GM23338 (cell line): Measurements from ENCODE around the gene NEK8. TPM values are rescaled to one million over a fixed set of nuclear protein-coding genes. Genes with fewer than 3 reads are reported as not detected.
"Not testable (repeated sequence)": the region's sequence is repeated elsewhere in the genome, so short reads cannot be mapped to it uniquely, and the experiment has no call there.

ENCODE experiments used
- ATAC-seq: fragments of 200-7000 bp; cut with Tn5 transposase; 3 replicates; pipeline ENCODE4 v1.9.1; 2020
- DNase-seq: peaks from one replicate; pipeline ENCODE4 v3.0.0-alpha.2; 2015; ENCODE audit warnings: low spot score
- H2AFZ ChIP-seq: fragments of 200-600 bp; sonication (generic); 2 replicates; pipeline ENCODE4 v1.8.0; 2016; ENCODE audit warnings: antibody characterized with exemption, mild to moderate bottlenecking, moderate library complexity
- H3F3A ChIP-seq: fragments of 200-600 bp; sonication (generic); replicated peaks from 2 replicates; pipeline ENCODE4 v1.8.0; 2017; ENCODE audit warnings: antibody characterized with exemption, mixed run types, low read depth
- H3K27ac ChIP-seq: fragments of 200-600 bp; sonication (generic); 2 replicates; pipeline ENCODE4 v1.6.1; 2016; ENCODE audit warnings: low read depth
- H3K27me3 ChIP-seq: fragments of 200-600 bp; sonication (generic); 2 replicates; pipeline ENCODE4 v1.8.0; 2016; ENCODE audit warnings: mild to moderate bottlenecking, mixed run types, moderate library complexity; ENCODE audit not compliant: insufficient read depth
- H3K36me3 ChIP-seq: fragments of 200-600 bp; sonication (generic); 2 replicates; pipeline ENCODE4 v1.8.0; 2016; ENCODE audit warnings: mild to moderate bottlenecking; ENCODE audit not compliant: insufficient read depth
- H3K4me1 ChIP-seq: fragments of 200-600 bp; sonication (generic); 2 replicates; pipeline ENCODE4 v1.8.0; 2016; ENCODE audit warnings: mild to moderate bottlenecking, moderate library complexity; ENCODE audit not compliant: insufficient read depth
- H3K4me2 ChIP-seq: fragments of 200-600 bp; sonication (generic); 2 replicates; pipeline ENCODE4 v1.7.1; 2017; ENCODE audit warnings: mixed run types
- H3K4me3 ChIP-seq: fragments of 200-600 bp; sonication (generic); 2 replicates; pipeline ENCODE4 v1.6.1; 2016; ENCODE audit warnings: mixed run types
- H3K79me2 ChIP-seq: fragments of 200-600 bp; sonication (generic); replicated peaks from 2 replicates; pipeline ENCODE4 v1.8.0; 2017; ENCODE audit warnings: mild to moderate bottlenecking; ENCODE audit not compliant: insufficient read depth
- H3K9me2 ChIP-seq: fragments of 200-600 bp; sonication (generic); 2 replicates; pipeline ENCODE4 v1.8.0; 2017; ENCODE audit not compliant: insufficient read depth
- H4K20me1 ChIP-seq: fragments of 200-600 bp; sonication (generic); replicated peaks from 2 replicates; pipeline ENCODE4 v1.8.0; 2017; ENCODE audit warnings: mild to moderate bottlenecking; ENCODE audit not compliant: insufficient read depth
- H3K27ac Mint-ChIP-seq: 2 replicates; pipeline ENCODE4 v1.8.0; 2020; ENCODE audit warnings: inconsistent platforms, mild to moderate bottlenecking, moderate library complexity, mixed read lengths
- H3K27me3 Mint-ChIP-seq: 3 replicates; pipeline ENCODE4 v1.8.0; 2022; ENCODE audit warnings: low read depth, mild to moderate bottlenecking, moderate library complexity, mixed read lengths, inconsistent platforms; ENCODE audit not compliant: insufficient read depth, poor library complexity
- H3K36me3 Mint-ChIP-seq: 3 replicates; pipeline ENCODE4 v1.8.0; 2021; ENCODE audit warnings: low read depth, mild to moderate bottlenecking, inconsistent platforms, moderate library complexity, mixed read lengths
- H3K4me1 Mint-ChIP-seq: 3 replicates; pipeline ENCODE4 v1.8.0; 2020; ENCODE audit warnings: mild to moderate bottlenecking, inconsistent platforms, mixed read lengths
- H3K4me3 Mint-ChIP-seq: 3 replicates; pipeline ENCODE4 v1.8.0; 2021; ENCODE audit warnings: moderate library complexity, mild to moderate bottlenecking, inconsistent platforms, mixed read lengths
- H3K9me3 Mint-ChIP-seq: 3 replicates; pipeline ENCODE4 v1.8.0; 2020; ENCODE audit warnings: moderate library complexity, mild to moderate bottlenecking, inconsistent platforms, mixed read lengths
- CREB1 ChIP-seq: fragments of 250-450 bp; sonication (Bioruptor Pico); IDR thresholded peaks from 2 replicates; pipeline ENCODE4 v1.5.0; 2020; ENCODE audit warnings: low read depth, mild to moderate bottlenecking, moderate library complexity
- CTCF ChIP-seq, 2 experiments: fragments of 200-600 bp in 1 of 2; sonication (generic) in 1 of 2; conservative IDR thresholded peaks; 2 replicates each; pipeline versions ENCODE4 v1.5.1 to v1.6.1; 2016 to 2017; ENCODE audit warnings: antibody characterized with exemption in 2 of 2, low read depth in 2 of 2, mild to moderate bottlenecking in 2 of 2, moderate library complexity in 1 of 2
- NANOG ChIP-seq: IDR thresholded peaks from 2 replicates; pipeline ENCODE4 v1.6.1; 2016; ENCODE audit warnings: antibody characterized with exemption, borderline replicate concordance
- ZNF331 ChIP-seq: fragments of 250-450 bp; sonication (Bioruptor Pico); IDR thresholded peaks from 2 replicates; pipeline ENCODE4 v1.5.0; 2020; ENCODE audit warnings: low read depth, mild to moderate bottlenecking, moderate library complexity
- ZNF462 ChIP-seq: fragments of 250-450 bp; sonication (Bioruptor Pico); IDR thresholded peaks from 2 replicates; pipeline ENCODE4 v1.5.0; 2020; ENCODE audit warnings: mild to moderate bottlenecking, moderate library complexity
- polyA plus RNA-seq: library from polyadenylated mRNA; unstranded; fragments of >200 nt; fragmentation: Nextera tagmentation; extraction: Ambion mirVana; gene quantifications from 2 replicates; pipeline ENCODE4 v1.2.1, GENCODE V29; 2016
- total RNA-seq: library from RNA; depleted of rRNA; stranded (reverse); fragments of >200 nt; shearing (Covaris generic); gene quantifications from 2 replicates; pipeline ENCODE4 v1.2.3, GENCODE V29; 2014

Gene NEK8
- total and polyA plus RNA-seq, 2 experiments from 2014 or later: 10.0 to 14.9 TPM

- Mint-ChIP-seq H3K4me1 (peaks cover 16% of the 10 kb centered on the region), H3K36me3 (peaks cover 18% of the 10 kb centered on the region)
- H3K4me1 ChIP-seq: peaks cover 11% of the 10 kb centered on the region; the same call in 1 of the 2 replicates
- not testable (repeated sequence) for H3K9me2 ChIP-seq, H3K27me3 ChIP-seq, H3K9me3 Mint-ChIP-seq, H3K4me2 ChIP-seq, H3K27ac Mint-ChIP-seq, H3K36me3 ChIP-seq, H3K4me3 ChIP-seq, H3K27me3 Mint-ChIP-seq, H2AFZ ChIP-seq, H3F3A ChIP-seq, DNase-seq, H3K27ac ChIP-seq, H3K4me3 Mint-ChIP-seq, ATAC-seq
- H3K79me2 ChIP-seq: peaks cover 97% of the 10 kb centered on the region
- H4K20me1 ChIP-seq: peaks cover 40% of the 10 kb centered on the region
These were observed 51.0 kb downstream of the NEK8 start for GRCh38 chr17:28779601-28780000.

GRCh38 chr17:28783161-28783560, 54.6 kb downstream of the NEK8 start:
- H3K4me2 ChIP-seq: no peak overlapping the region
- H3K4me3 ChIP-seq: no peak overlapping the region
- H3K36me3 ChIP-seq: no peaks in the 10 kb centered on the region
- no peak for DNase-seq
- no peak for TF ChIP-seq CTCF (conservative IDR thresholded peaks at IDR 0.05; ENCODE audit: low read depth in 2 of 2)
- H3K4me1 Mint-ChIP-seq: peaks cover 6% of the 10 kb centered on the region
- H3K36me3 Mint-ChIP-seq: peaks cover 28% of the 10 kb centered on the region
- H3K27ac ChIP-seq: peak overlapping the region; percentile 55; the same call in 1 of the 2 replicates
- H2AFZ ChIP-seq: no peak overlapping the region
- H4K20me1 ChIP-seq: peaks cover 40% of the 10 kb centered on the region
- no peak overlapping the region for H3K27ac Mint-ChIP-seq
- H3K9me2 ChIP-seq: no peaks in the 10 kb centered on the region
- H3K4me1 ChIP-seq: 0 out of 2 replicates have a peak, but pooled peaks cover 4% of the 10 kb centered on the region
- ATAC-seq: no peak
- H3K27me3 ChIP-seq: no peaks in the 10 kb centered on the region
- peaks cover 18% of the 10 kb centered on the region for H3F3A ChIP-seq
- H3K27me3 Mint-ChIP-seq: peaks cover 2% of the 10 kb centered on the region
- H3K9me3 Mint-ChIP-seq: no peaks in the 10 kb centered on the region
- H3K4me3 Mint-ChIP-seq: no peak overlapping the region
- H3K79me2 ChIP-seq: peaks cover 97% of the 10 kb centered on the region

- Histone ChIP-seq H3K4me1 (no peaks in the 10 kb centered on the region), H3K27ac (peak overlapping the region; percentile 79; the same call in 1 of the 2 replicates), H3F3A (peaks cover 19% of the 10 kb centered on the region), H3K4me2 (no peak overlapping the region), H3K79me2 (peaks cover 99% of the 10 kb centered on the region), H3K4me3 (no peak overlapping the region), H3K27me3 (no peaks in the 10 kb centered on the region), H3K9me2 (no peaks in the 10 kb centered on the region), H2AFZ (no peak overlapping the region), H4K20me1 (peaks cover 29% of the 10 kb centered on the region), H3K36me3 (no peaks in the 10 kb centered on the region)
- DNase-seq: no peak
- peaks cover 31% of the 10 kb centered on the region for H3K36me3 Mint-ChIP-seq
- no peaks in the 10 kb centered on the region; the same call in 1 of the 3 replicates for H3K4me1 Mint-ChIP-seq
- H3K4me3 Mint-ChIP-seq: no peak overlapping the region
- ATAC-seq: no peak
- peaks cover 4% of the 10 kb centered on the region for H3K27me3 Mint-ChIP-seq
- no peak overlapping the region for H3K27ac Mint-ChIP-seq
- H3K9me3 Mint-ChIP-seq: no peaks in the 10 kb centered on the region
- TF ChIP-seq CTCF (conservative IDR thresholded peaks at IDR 0.05; ENCODE audit: low read depth in 2 of 2) (no peak), ZNF462 (no peak), ZNF331 (CRISPR knock-in tag) (no peak), NANOG (no peak), CREB1 (CRISPR knock-in tag) (no peak)
These were observed 59.5 kb downstream of the NEK8 start for GRCh38 chr17:28788100-28788499.
